Coronary artery (tissue), 2 donors: ENCODE measurements around the gene SCAMP1.

Source experiments
- DNase-seq: peaks from one replicate; pipeline ENCODE4 v3.0.0-alpha.2; 2017; ENCODE audit warnings: low spot score
- H3K27ac ChIP-seq, 2 donors: fragments of 200-600 bp; sonication (generic); one replicate each; pipeline ENCODE4 v1.5.1; 2016 to 2019
- H3K4me3 ChIP-seq: fragments of 200-600 bp; sonication (generic); 2 replicates; pipeline ENCODE4 v1.5.1; 2016; ENCODE audit warnings: mild to moderate bottlenecking, moderate library complexity
- CTCF ChIP-seq: fragments of 200-600 bp; sonication (generic); IDR thresholded peaks from one replicate; pipeline ENCODE4 v1.5.1; 2019; ENCODE audit warnings: antibody characterized with exemption

Gene SCAMP1, protein sequence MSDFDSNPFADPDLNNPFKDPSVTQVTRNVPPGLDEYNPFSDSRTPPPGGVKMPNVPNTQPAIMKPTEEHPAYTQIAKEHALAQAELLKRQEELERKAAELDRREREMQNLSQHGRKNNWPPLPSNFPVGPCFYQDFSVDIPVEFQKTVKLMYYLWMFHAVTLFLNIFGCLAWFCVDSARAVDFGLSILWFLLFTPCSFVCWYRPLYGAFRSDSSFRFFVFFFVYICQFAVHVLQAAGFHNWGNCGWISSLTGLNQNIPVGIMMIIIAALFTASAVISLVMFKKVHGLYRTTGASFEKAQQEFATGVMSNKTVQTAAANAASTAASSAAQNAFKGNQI

DNA sequence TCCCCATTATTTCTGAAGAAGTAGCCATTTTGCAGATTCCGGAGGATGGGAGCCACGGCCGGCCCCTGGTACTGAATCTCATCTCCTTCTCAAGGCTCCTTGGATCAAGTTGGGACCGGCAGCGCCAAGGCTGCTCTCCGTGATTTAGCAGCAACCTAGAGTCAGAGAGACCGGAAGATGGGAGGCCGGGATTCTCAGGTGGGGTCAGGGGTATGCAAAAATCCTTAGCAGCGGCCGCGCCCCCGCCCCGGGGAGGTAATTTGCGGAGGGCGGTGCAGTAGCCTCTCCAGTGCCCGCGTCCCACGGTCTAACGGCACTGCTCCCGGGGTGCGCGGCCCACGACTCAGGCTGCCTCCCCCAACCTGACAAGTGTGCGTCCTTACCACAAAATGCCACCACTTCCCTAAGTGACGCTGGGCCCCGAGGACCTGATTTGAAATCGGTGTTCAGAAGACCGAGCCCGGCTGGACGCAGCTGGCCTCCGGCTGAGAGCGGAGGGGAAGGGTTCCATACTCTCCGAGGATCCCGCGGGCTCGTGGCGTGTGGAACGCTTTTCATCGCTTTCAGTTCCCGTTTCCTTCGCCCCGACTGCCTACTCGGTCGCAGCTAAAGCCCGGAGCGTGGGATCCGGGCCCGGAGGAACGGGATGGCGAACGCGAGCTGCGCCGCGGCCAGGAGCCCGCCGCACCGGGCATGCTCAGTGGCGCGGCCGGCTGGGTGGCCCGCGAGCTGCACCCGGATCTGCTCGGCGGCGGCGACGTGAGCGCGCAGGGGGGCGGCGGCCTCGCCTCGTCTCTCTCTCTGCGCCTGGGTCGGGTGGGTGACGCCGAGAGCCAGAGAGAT is at the start of gene SCAMP1:
Gene SCAMP1 (plus strand): TSS at position 787 of the 843 bp plus-strand sequence. CDS start 55 bp downstream, at position 842.
- Histone ChIP-seq H3K4me3 (peak within 1 kb of the TSS; percentile 96), H3K27ac (peak within 1 kb of the TSS; percentile 88 to 94)
- peak; percentile 39 for TF ChIP-seq CTCF
- peak; percentile 94 for DNase-seq

- TF ChIP-seq CTCF = no peak
- no peak for DNase-seq
- no peak overlapping the region for H3K4me3 ChIP-seq
- no peak overlapping the region for H3K27ac ChIP-seq
Observed at GRCh38 chr5:78317515-78317914, 42.9 kb upstream of the SCAMP1 start.

DNA sequence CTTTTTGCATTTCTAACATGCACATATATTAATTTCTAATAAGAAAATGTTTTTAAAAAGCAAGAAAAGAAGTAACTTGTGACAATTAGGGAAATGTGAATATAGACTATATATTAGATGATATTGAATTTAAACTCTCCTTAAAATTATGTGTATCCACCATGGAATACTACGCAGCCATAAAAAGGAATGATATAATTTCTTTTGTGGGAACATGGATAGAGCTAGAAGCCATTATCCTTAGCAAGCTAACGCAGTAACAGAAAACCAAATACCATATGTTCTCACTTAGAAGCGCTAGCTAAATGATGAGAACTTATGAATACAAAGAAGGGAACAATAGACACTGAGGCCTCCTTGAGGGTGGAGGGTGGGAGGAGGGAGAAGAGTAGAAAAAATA is 42.1 kb upstream of the SCAMP1 start:
- TF ChIP-seq CTCF = no peak
- no peak overlapping the region for H3K27ac ChIP-seq
- H3K4me3 ChIP-seq = no peak overlapping the region
- no peak for DNase-seq

DNA sequence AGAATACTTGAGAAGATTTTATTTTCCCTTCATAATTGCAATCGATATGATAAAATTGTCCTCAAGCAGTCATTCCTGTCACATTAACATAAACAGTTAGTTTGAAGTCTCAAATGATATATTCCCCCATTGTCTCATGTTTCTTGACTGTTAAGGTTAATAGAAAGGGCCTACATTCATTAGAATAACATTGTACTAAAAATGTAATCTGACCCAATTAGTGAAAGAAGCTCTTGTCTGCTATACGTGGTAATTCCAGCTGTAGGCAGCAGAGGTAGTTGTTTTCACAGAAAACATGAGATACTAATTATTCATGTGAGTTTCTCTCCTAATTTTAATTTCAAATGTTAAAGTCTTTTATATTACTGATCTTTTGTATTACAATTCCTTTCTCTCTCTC is 40.0 kb upstream of the SCAMP1 start:
- H3K4me3 ChIP-seq = no peak overlapping the region
- no peak for DNase-seq
- no peak overlapping the region for H3K27ac ChIP-seq
- TF ChIP-seq CTCF = no peak

DNA sequence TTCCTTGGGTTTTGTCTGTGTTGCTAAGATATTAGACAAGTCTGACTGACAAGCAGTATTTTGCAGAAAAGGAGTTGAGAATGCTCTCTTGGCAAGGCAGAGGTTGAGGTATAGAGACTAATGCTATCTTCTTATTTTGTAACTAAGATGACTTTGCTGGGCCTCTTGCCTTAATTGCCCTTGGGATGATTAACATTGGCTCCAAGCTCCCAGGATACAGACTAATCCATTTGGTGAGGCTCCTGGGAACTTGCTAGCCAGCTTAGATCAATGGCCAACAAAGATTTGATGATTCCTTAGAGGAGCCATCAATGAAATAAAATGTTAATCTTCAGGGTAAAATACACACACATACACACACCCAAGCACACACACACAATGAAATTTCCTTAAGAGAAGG is 37.2 kb upstream of the SCAMP1 start:
- Histone ChIP-seq H3K27ac (no peak overlapping the region), H3K4me3 (no peak overlapping the region)
- no peak for TF ChIP-seq CTCF
- no peak for DNase-seq

DNA sequence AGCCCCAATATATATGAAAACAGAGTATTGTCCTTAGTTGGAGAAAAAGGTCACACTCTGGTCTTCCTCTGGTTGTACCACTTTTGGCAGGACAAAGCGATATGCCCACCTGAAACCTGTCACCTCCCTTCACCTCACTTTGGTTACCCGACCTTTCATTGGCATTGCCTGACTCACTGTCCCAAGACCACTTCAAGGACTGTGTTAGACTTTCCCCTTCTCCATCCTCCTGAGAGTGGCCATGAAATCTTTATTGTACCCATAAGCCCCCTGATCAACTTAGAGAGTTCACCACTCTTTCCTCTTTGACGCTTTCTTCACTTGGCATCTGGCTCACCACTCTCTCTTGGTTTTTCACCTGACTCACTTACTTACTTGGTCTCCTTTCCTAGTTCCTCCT is 33.5 kb upstream of the SCAMP1 start:
- H3K27ac ChIP-seq = no peak overlapping the region

More for the DNA sequence above, 33.5 kb upstream of the SCAMP1 start:
- no peak for TF ChIP-seq CTCF
- H3K4me3 ChIP-seq = no peak overlapping the region
- DNase-seq = no peak
